CD4-positive, alpha-beta T cell (primary cell): ENCODE results near the gene DOCK2. TPM values are rescaled to one million over a fixed set of nuclear protein-coding genes. Genes with fewer than 3 reads are reported as not detected.

ENCODE experiments used
- ATAC-seq: fragments of 200-7000 bp; cut with Tn5 transposase; one replicate; pipeline ENCODE4 v1.10.0; 2022; ENCODE audit warnings: mild to moderate bottlenecking; ENCODE audit not compliant: poor library complexity
- CTCF ChIA-PET: fragments of 350-600 bp; sonication (Branson Sonifier 250); formaldehyde crosslinking; loops from one replicate; lab custom pipeline; 2021; ENCODE audit warnings: antibody characterized with exemption, inconsistent platforms; lab: Charles Lee
- POLR2A ChIA-PET: fragments of 350-600 bp; sonication (Branson Sonifier 250); formaldehyde crosslinking; loops from one replicate; lab custom pipeline; 2021; ENCODE audit warnings: antibody characterized with exemption, inconsistent platforms; lab: Charles Lee
- DNase-seq, 14 experiments: peaks; one replicate each; pipeline ENCODE4 v3.0.0-alpha.2; 2013 to 2020; ENCODE audit warnings: mixed read lengths in 2 of 14
- H3K27ac ChIP-seq, 2 donors: one replicate each; pipeline versions ENCODE4 v1.5.1 to v1.7.0; 2013; ENCODE audit warnings: low read length in 2 of 2, low read depth in 1 of 2, mild to moderate bottlenecking in 1 of 2
- H3K27me3 ChIP-seq, 2 experiments: 1 replicate in 1 of 2; 2 replicates in 1 of 2; pipeline versions ENCODE4 v1.6.1 to v1.7.0; 2013; ENCODE audit warnings: low read length in 2 of 2, control low read depth in 1 of 2, mild to moderate bottlenecking in 1 of 2, moderate library complexity in 1 of 2; ENCODE audit not compliant: insufficient read depth in 2 of 2, control insufficient read depth in 1 of 2
- H3K36me3 ChIP-seq: one replicate; pipeline ENCODE4 v1.6.1; 2013; ENCODE audit warnings: low read length, control low read depth; ENCODE audit not compliant: insufficient read depth
- H3K4me1 ChIP-seq: one replicate; pipeline ENCODE4 v1.6.1; 2013; ENCODE audit warnings: low read length, control low read depth; ENCODE audit not compliant: insufficient read depth
- H3K4me3 ChIP-seq: one replicate; pipeline ENCODE4 v1.5.1; 2013; ENCODE audit warnings: mild to moderate bottlenecking, low read length, moderate library complexity
- H3K9me3 ChIP-seq, 2 experiments: 1 replicate in 1 of 2; 2 replicates in 1 of 2; pipeline versions ENCODE4 v1.6.1 to v1.7.0; 2013; ENCODE audit warnings: low read length in 2 of 2, mild to moderate bottlenecking in 2 of 2, control low read depth in 1 of 2, moderate library complexity in 1 of 2; ENCODE audit not compliant: control insufficient read depth in 1 of 2, insufficient read depth in 1 of 2
- H3K27ac Mint-ChIP-seq: one replicate; pipeline ENCODE4 v1.8.0; 2020; ENCODE audit warnings: mixed read lengths
- H3K27me3 Mint-ChIP-seq: one replicate; pipeline ENCODE4 v1.8.0; 2021; ENCODE audit warnings: mixed read lengths
- H3K36me3 Mint-ChIP-seq: one replicate; pipeline ENCODE4 v1.8.0; 2021; ENCODE audit warnings: low read depth, mixed read lengths
- H3K4me1 Mint-ChIP-seq: one replicate; pipeline ENCODE4 v1.8.0; 2021; ENCODE audit warnings: low read depth, mixed read lengths
- H3K4me3 Mint-ChIP-seq: one replicate; pipeline ENCODE4 v1.8.0; 2020; ENCODE audit warnings: mild to moderate bottlenecking, mixed read lengths
- H3K9me3 Mint-ChIP-seq: one replicate; pipeline ENCODE4 v1.8.0; 2020; ENCODE audit warnings: mixed read lengths
- intact Hi-C, 2 experiments: fragments of 100-400 bp; cut with DNase I in 1 of 2; cut with micrococcal nuclease in 1 of 2; formaldehyde crosslinking; loops; one replicate each; pipeline versions ENCODE4 v1.15.1 to v1.9.0; 2023 to 2025; cut with DNase I, micrococcal nuclease
- total RNA-seq, 174 experiments: library from RNA in 2 of 174; stranded (reverse) in 2 of 174; gene quantifications; one replicate each; pipeline ENCODE4 v1.2.3 and lab custom pipeline; 2021 to 2026
- TF ChIP-seq, protein P1 (sequence below): fragments of 200-600 bp; IDR thresholded peaks from one replicate; pipeline ENCODE4 v1.8.0; 2022; ENCODE audit warnings: antibody characterized with exemption, mild to moderate bottlenecking

DOCK2 gene
- total RNA-seq, 2 experiments from 2014 or later, result 220 to 229 TPM

DNA sequence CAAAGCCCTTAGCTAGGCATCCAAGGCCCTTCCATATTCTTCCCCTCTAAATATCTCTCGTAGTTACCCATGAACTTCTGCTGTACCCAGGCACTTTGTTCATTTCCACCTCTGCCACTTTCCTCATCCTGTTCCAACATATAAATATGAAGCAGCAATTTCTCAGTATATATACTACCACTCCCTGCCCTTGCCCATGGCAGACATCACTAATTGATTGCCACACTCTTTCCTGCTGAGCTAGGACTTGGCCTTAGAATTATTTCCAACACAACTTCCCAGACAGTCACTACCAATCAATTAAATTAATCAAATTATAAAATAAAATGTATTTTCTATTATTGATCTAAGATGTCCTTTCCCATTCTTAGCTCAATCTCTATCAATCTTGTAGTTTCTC, 334.7 kb downstream of the DOCK2 start:
- intact Hi-C loops, result no loop called here
- no peaks in the 10 kb centered on the region for H3K27me3 Mint-ChIP-seq
- POLR2A ChIA-PET, result no interaction called here
- H3K9me3 Mint-ChIP-seq, result no peaks in the 10 kb centered on the region
- Histone ChIP-seq H3K27me3 (no peaks in the 10 kb centered on the region), H3K36me3 (peaks cover 15% of the 10 kb centered on the region), H3K4me3 (no peak overlapping the region), H3K4me1 (no peaks in the 10 kb centered on the region), H3K9me3 (no peaks in the 10 kb centered on the region), H3K27ac (no peak overlapping the region)
- DNase-seq (no peak), ATAC-seq (no peak)
- peaks cover 44% of the 10 kb centered on the region for H3K36me3 Mint-ChIP-seq
- TF ChIP-seq, protein P1, sequence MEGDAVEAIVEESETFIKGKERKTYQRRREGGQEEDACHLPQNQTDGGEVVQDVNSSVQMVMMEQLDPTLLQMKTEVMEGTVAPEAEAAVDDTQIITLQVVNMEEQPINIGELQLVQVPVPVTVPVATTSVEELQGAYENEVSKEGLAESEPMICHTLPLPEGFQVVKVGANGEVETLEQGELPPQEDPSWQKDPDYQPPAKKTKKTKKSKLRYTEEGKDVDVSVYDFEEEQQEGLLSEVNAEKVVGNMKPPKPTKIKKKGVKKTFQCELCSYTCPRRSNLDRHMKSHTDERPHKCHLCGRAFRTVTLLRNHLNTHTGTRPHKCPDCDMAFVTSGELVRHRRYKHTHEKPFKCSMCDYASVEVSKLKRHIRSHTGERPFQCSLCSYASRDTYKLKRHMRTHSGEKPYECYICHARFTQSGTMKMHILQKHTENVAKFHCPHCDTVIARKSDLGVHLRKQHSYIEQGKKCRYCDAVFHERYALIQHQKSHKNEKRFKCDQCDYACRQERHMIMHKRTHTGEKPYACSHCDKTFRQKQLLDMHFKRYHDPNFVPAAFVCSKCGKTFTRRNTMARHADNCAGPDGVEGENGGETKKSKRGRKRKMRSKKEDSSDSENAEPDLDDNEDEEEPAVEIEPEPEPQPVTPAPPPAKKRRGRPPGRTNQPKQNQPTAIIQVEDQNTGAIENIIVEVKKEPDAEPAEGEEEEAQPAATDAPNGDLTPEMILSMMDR, result no peak
- H3K4me3 Mint-ChIP-seq, result no peak overlapping the region
- CTCF ChIA-PET, result no interaction called here
- peaks cover 4% of the 10 kb centered on the region for H3K4me1 Mint-ChIP-seq
- H3K27ac Mint-ChIP-seq, result no peak overlapping the region

DNA sequence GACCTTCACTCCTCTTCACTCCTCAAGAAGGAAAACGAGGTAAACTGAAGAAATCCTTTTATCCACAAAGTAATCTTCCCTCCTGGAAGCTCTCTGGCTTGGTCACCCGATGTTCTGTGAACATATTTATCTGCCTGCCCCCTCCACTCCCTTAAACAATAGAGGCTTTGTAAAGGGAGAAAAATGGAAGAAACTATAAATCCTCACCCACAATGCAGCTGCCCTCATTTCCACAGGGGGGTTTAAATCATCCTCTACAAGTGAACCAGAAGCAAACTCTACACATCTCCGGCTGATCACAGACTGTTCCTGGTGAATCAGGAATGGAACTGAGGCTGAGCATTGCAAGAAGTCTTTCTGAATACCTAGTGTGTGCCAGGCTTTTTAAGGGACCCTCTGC, 336.0 kb downstream of the DOCK2 start:
- Histone ChIP-seq H3K36me3 (peaks cover 10% of the 10 kb centered on the region), H3K9me3 (no peaks in the 10 kb centered on the region), H3K27ac (no peak overlapping the region), H3K4me1 (no peaks in the 10 kb centered on the region), H3K27me3 (no peaks in the 10 kb centered on the region), H3K4me3 (no peak overlapping the region)
- CTCF ChIA-PET, result no interaction called here
- no peak for DNase-seq
- H3K4me1 Mint-ChIP-seq, result peaks cover 4% of the 10 kb centered on the region
- H3K27me3 Mint-ChIP-seq, result no peaks in the 10 kb centered on the region
- no peaks in the 10 kb centered on the region for H3K9me3 Mint-ChIP-seq
- peaks cover 39% of the 10 kb centered on the region for H3K36me3 Mint-ChIP-seq
- no peak for ATAC-seq
- intact Hi-C loops, result no loop called here
- H3K27ac Mint-ChIP-seq, result no peak overlapping the region
- no peak overlapping the region for H3K4me3 Mint-ChIP-seq
- POLR2A ChIA-PET, result no interaction called here
- TF ChIP-seq, protein P1, result no peak

DNA sequence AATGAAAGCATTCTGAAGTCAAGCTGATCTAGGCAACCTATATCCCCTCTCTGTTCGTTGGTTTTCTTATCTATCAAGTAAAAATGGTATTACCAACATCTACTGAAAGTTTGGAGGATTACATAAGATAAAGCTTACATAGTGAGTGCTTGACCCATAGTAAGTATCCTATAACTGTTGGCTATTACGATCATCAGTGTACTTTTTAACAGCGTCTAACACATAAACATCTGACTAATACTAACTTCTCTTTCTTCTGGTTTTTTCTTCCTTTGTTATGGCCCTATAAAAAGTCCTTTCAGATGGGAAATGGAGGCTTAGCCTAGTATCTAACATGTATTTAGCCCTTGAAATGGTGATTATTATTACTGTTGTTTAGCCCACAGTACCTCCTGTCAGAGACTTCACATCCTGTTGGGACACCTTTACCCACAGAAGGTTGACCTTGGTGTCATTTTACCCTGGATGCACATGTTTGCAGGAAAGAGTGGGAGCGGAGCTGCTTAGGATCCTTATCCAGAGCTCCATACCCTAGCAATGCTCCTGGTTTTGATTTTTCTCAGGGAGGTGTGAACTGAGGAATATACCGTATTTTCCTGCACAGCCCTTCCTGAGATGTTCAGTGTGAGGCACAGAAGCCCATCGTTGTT, 337.2 kb downstream of the DOCK2 start:
- Mint-ChIP-seq H3K36me3 (peaks cover 43% of the 10 kb centered on the region), H3K9me3 (no peaks in the 10 kb centered on the region), H3K27me3 (no peaks in the 10 kb centered on the region), H3K4me1 (peaks cover 4% of the 10 kb centered on the region), H3K27ac (no peak overlapping the region), H3K4me3 (no peak overlapping the region)
- Histone ChIP-seq H3K9me3 (no peaks in the 10 kb centered on the region), H3K27ac (no peak overlapping the region), H3K36me3 (peaks cover 10% of the 10 kb centered on the region), H3K27me3 (no peaks in the 10 kb centered on the region), H3K4me3 (no peak overlapping the region), H3K4me1 (no peaks in the 10 kb centered on the region)
- no peak for ATAC-seq
- DNase-seq, result no peak
- TF ChIP-seq, protein P1, result no peak
- intact Hi-C loops, result no loop called here
- CTCF ChIA-PET, result no interaction called here
- POLR2A ChIA-PET, result no interaction called here
